SK-N-SH (cell line): ENCODE results near the gene MXI1. TPM values are rescaled to one million over a fixed set of nuclear protein-coding genes. Genes with fewer than 3 reads are reported as not detected.

Source experiments
- CTCF ChIA-PET: fragments of 300-600, 350-600 bp; formaldehyde crosslinking; extraction: SDS; loops from one replicate; lab custom pipeline; 2021; lab: Yijun Ruan, JAX
- POLR2A ChIA-PET: fragments of 350-600 bp; sonication (Branson Sonifier 250); formaldehyde crosslinking; extraction: SDS; loops from one replicate; lab custom pipeline; 2020; ENCODE audit warnings: antibody characterized with exemption, inconsistent platforms; lab: Yijun Ruan, JAX
- DNase-seq: peaks from one replicate; pipeline ENCODE4 v3.0.0; 2012
- H2AFZ ChIP-seq: fragments of 200-600 bp; sonication (generic); 2 replicates; pipeline ENCODE4 v1.8.1; 2016; ENCODE audit warnings: antibody characterized with exemption, mild to moderate bottlenecking, low read depth
- H3F3A ChIP-seq: fragments of 200-600 bp; sonication (generic); replicated peaks from 2 replicates; pipeline ENCODE3; 2016; ENCODE audit warnings: antibody characterized with exemption, mild to moderate bottlenecking; ENCODE audit not compliant: insufficient read depth
- H3K27ac ChIP-seq, 2 experiments: fragments of 200-500 bp in 1 of 2; fragments of 200-600 bp in 1 of 2; sonication (Bioruptor generic) in 1 of 2; sonication (generic), shearing (Covaris generic) in 1 of 2; 2 replicates each; pipeline versions ENCODE4 v1.5.1 to v1.6.1; 2014 to 2016; ENCODE audit warnings: low read depth in 2 of 2, inconsistent platforms in 1 of 2, low read length in 1 of 2, mild to moderate bottlenecking in 1 of 2, mixed read lengths in 1 of 2
- H3K27me3 ChIP-seq: fragments of 200-600 bp; sonication (generic), shearing (Covaris generic); 2 replicates; pipeline ENCODE4 v1.6.1; 2016; ENCODE audit warnings: mixed run types; ENCODE audit not compliant: insufficient read depth
- H3K36me3 ChIP-seq, 2 experiments: fragments of 200-500 bp in 1 of 2; fragments of 200-600 bp in 1 of 2; sonication (Bioruptor generic) in 1 of 2; sonication (generic) in 1 of 2; replicated peaks in 1 of 2; 2 replicates each; pipeline versions ENCODE3 to v1.5.1; 2014 to 2016; ENCODE audit warnings: low read length in 1 of 2, mild to moderate bottlenecking in 1 of 2; ENCODE audit not compliant: insufficient read depth in 2 of 2, control insufficient read depth in 1 of 2
- H3K4me1 ChIP-seq, 2 experiments: fragments of 200-500 bp in 1 of 2; fragments of 200-600 bp in 1 of 2; sonication (Bioruptor generic) in 1 of 2; sonication (generic), shearing (Covaris generic) in 1 of 2; 2 replicates each; pipeline versions ENCODE4 v1.5.1 to v1.6.1; 2014 to 2016; ENCODE audit warnings: low read depth in 1 of 2, low read length in 1 of 2, mixed run types in 1 of 2; ENCODE audit not compliant: insufficient read depth in 2 of 2, control insufficient read depth in 1 of 2
- H3K4me2 ChIP-seq: fragments of 200-600 bp; sonication (generic), shearing (Covaris generic); 2 replicates; pipeline ENCODE4 v1.6.1; 2017; ENCODE audit warnings: mixed run types
- H3K4me3 ChIP-seq, 2 experiments: fragments of 200-500 bp in 1 of 2; fragments of 200-600 bp in 1 of 2; sonication (Bioruptor generic) in 1 of 2; sonication (generic), shearing (Covaris generic) in 1 of 2; 2 replicates each; pipeline versions ENCODE4 v1.5.1 to v1.8.1; 2014 to 2016; ENCODE audit warnings: low read depth in 2 of 2, inconsistent platforms in 1 of 2, low read length in 1 of 2, mild to moderate bottlenecking in 1 of 2, mixed read lengths in 1 of 2, moderate library complexity in 1 of 2
- H3K79me2 ChIP-seq: fragments of 200-600 bp; sonication (generic); 2 replicates; pipeline ENCODE4 v1.8.1; 2017; ENCODE audit warnings: mild to moderate bottlenecking; ENCODE audit not compliant: insufficient read depth
- H3K9ac ChIP-seq: fragments of 200-600 bp; sonication (generic); 2 replicates; pipeline ENCODE4 v1.6.1; 2017; ENCODE audit warnings: mixed run types
- H3K9me2 ChIP-seq: fragments of 200-600 bp; sonication (generic); 2 replicates; pipeline ENCODE4 v1.6.1; 2017; ENCODE audit warnings: mixed run types
- H3K9me3 ChIP-seq: fragments of 200-600 bp; sonication (generic); 2 replicates; pipeline ENCODE4 v1.6.1; 2017; ENCODE audit warnings: mixed run types, mild to moderate bottlenecking, moderate library complexity
- H4K20me1 ChIP-seq: fragments of 200-600 bp; sonication (generic); 2 replicates; pipeline ENCODE4 v1.6.1; 2017; ENCODE audit warnings: mild to moderate bottlenecking, mixed run types; ENCODE audit not compliant: insufficient read depth
- CHD2 ChIP-seq: fragments of 150-350 bp; IDR thresholded peaks from 2 replicates; pipeline ENCODE4 v1.6.1; 2018; ENCODE audit warnings: low read length; ENCODE audit not compliant: partially characterized antibody
- ELF1 ChIP-seq: IDR thresholded peaks from 2 replicates; pipeline ENCODE4 v1.4.0; 2012
- EP300 ChIP-seq, 2 experiments: IDR thresholded peaks; 2 replicates each; pipeline versions ENCODE4 v1.4.0 to v1.6.1; 2012; ENCODE audit warnings: borderline replicate concordance in 1 of 2, low read depth in 1 of 2, low read length in 1 of 2
- EZH2phosphoT487 ChIP-seq: fragments of 200-600 bp; sonication (generic); IDR thresholded peaks from 2 replicates; pipeline ENCODE4 v1.6.1; 2017; ENCODE audit warnings: low read depth, mixed run types, mild to moderate bottlenecking, antibody characterized with exemption, moderate library complexity, borderline replicate concordance
- FOSL2 ChIP-seq: IDR thresholded peaks from 2 replicates; pipeline ENCODE4 v1.4.0; 2012; ENCODE audit warnings: low read depth, mild to moderate bottlenecking, moderate library complexity, borderline replicate concordance
- JUND ChIP-seq: IDR thresholded peaks from 2 replicates; pipeline ENCODE4 v1.4.0; 2012
- MEF2A ChIP-seq: IDR thresholded peaks from 2 replicates; pipeline ENCODE4 v1.4.0; 2012; ENCODE audit warnings: low read depth, borderline replicate concordance
- NRF1 ChIP-seq: IDR thresholded peaks from 2 replicates; pipeline ENCODE4 v1.6.1; 2012; ENCODE audit warnings: low read depth, mild to moderate bottlenecking, low read length
- POLR2AphosphoS5 ChIP-seq: IDR thresholded peaks from 2 replicates; pipeline ENCODE4 v1.6.1; 2012; ENCODE audit warnings: low read depth, low read length
- RAD21 ChIP-seq: IDR thresholded peaks from 2 replicates; pipeline ENCODE4 v1.6.1; 2012; ENCODE audit warnings: mild to moderate bottlenecking, low read length
- RCOR1 ChIP-seq: fragments of 150-350 bp; IDR thresholded peaks from 2 replicates; pipeline ENCODE4 v1.6.1; 2017; ENCODE audit warnings: antibody characterized with exemption, low read length
- RXRA ChIP-seq: IDR thresholded peaks from 2 replicates; pipeline ENCODE4 v1.4.0; 2012; ENCODE audit warnings: low read depth, mild to moderate bottlenecking, borderline replicate concordance
- SIN3A ChIP-seq: IDR thresholded peaks from 2 replicates; pipeline ENCODE4 v1.6.1; 2012; ENCODE audit warnings: low read depth, mild to moderate bottlenecking, low read length, moderate library complexity, borderline replicate concordance
- TAF1 ChIP-seq: IDR thresholded peaks from 2 replicates; pipeline ENCODE4 v1.6.1; 2012; ENCODE audit warnings: low read depth, mild to moderate bottlenecking, low read length, moderate library complexity, borderline replicate concordance
- TCF12 ChIP-seq: IDR thresholded peaks from 2 replicates; pipeline ENCODE4 v1.4.0; 2012
- TEAD4 ChIP-seq: IDR thresholded peaks from 2 replicates; pipeline ENCODE4 v1.4.0; 2012; ENCODE audit warnings: mild to moderate bottlenecking, borderline replicate concordance; ENCODE audit not compliant: insufficient read depth
- YY1 ChIP-seq: IDR thresholded peaks from 2 replicates; pipeline ENCODE4 v1.4.0; 2012; ENCODE audit warnings: low read depth, mild to moderate bottlenecking
- ZBTB33 ChIP-seq: IDR thresholded peaks from 2 replicates; pipeline ENCODE4 v1.4.0; 2012; ENCODE audit warnings: low read depth, borderline replicate concordance
- WGBS: methylation state at CpG from one replicate; pipeline ENCODE4 v1.1.6; 2017; ENCODE audit warnings: low lambda C conversion rate; 5-methylcytosine and 5-hydroxymethylcytosine counted together
- polyA plus RNA-seq, 3 experiments: library from polyadenylated mRNA; depleted of rRNA; stranded (reverse); fragments of >200 nt; gene quantifications; 2 replicates each; pipeline ENCODE4 v1.2.3, GENCODE V29; 2012
- TF ChIP-seq, protein P1 (sequence below): IDR thresholded peaks from 2 replicates; pipeline ENCODE4 v1.6.1; 2012; ENCODE audit warnings: mild to moderate bottlenecking, low read depth, low read length, moderate library complexity
- TF ChIP-seq, protein P2 (sequence below): fragments of 200-600 bp; sonication (generic); IDR thresholded peaks from 2 replicates; pipeline ENCODE4 v1.6.1; 2017; ENCODE audit warnings: antibody characterized with exemption, mild to moderate bottlenecking, moderate library complexity
- TF ChIP-seq, protein P3 (sequence below): IDR thresholded peaks from 2 replicates; pipeline ENCODE4 v1.4.0; 2012; ENCODE audit warnings: low read depth, borderline replicate concordance
- TF ChIP-seq, protein P4 (sequence below): IDR thresholded peaks from 2 replicates; pipeline ENCODE4; 2012
- TF ChIP-seq, protein P5 (sequence below): fragments of 150-350 bp; IDR thresholded peaks from 2 replicates; pipeline ENCODE4 v1.6.1; 2017; ENCODE audit warnings: antibody characterized with exemption, low read length, low read depth, borderline replicate concordance

The MXI1 gene
- polyA plus RNA-seq, 1 of the 3 experiments (the other 2 are of a cell fraction): 13.8 TPM

- Histone ChIP-seq H3K9ac (no peak overlapping the region), H3K9me2 (no peaks in the 10 kb centered on the region), H3K79me2 (no peaks in the 10 kb centered on the region; the same call in 1 of the 2 replicates), H3K27ac (no peak overlapping the region), H3K4me3 (no peak overlapping the region), H3K27me3 (no peaks in the 10 kb centered on the region), H3F3A (peaks cover 11% of the 10 kb centered on the region), H3K4me1 (peaks cover 3 to 5% of the 10 kb centered on the region in 2 experiments; a peak in 1 of 4 replicates), H4K20me1 (no peaks in the 10 kb centered on the region), H3K9me3 (no peaks in the 10 kb centered on the region), H3K4me2 (no peak overlapping the region), H3K36me3 (peaks cover 5 to 19% of the 10 kb centered on the region in 2 experiments), H2AFZ (peak overlapping the region; percentile 62; the same call in 1 of the 2 replicates)
- ChIA-PET POLR2A (interaction anchor here (0.6 to 0.9 kb wide), 2 partner anchors 69 to 138 kb away, joined by 3 to 4 read pairs; no protein-coding TSS in a partner anchor), CTCF (interaction anchor here (0.6 to 3.6 kb wide), 32 partner anchors 8 to 398 kb away, joined by 3 to 44 read pairs (median 4); no protein-coding TSS in a partner anchor)
- DNase-seq: peak; percentile 54
- 43% methylated on average over 6 of the region's 6 CpGs for WGBS
- no peak for TF ChIP-seq EP300 (IDR thresholded peaks at IDR 0.05; ENCODE audit: borderline replicate concordance in 1 of 2, low read depth in 1 of 2, low read length in 1 of 2)
- no peak for TF ChIP-seq EZH2phosphoT487
- no peak for TF ChIP-seq YY1
- TF ChIP-seq TEAD4: no peak
- TF ChIP-seq, protein P1, sequence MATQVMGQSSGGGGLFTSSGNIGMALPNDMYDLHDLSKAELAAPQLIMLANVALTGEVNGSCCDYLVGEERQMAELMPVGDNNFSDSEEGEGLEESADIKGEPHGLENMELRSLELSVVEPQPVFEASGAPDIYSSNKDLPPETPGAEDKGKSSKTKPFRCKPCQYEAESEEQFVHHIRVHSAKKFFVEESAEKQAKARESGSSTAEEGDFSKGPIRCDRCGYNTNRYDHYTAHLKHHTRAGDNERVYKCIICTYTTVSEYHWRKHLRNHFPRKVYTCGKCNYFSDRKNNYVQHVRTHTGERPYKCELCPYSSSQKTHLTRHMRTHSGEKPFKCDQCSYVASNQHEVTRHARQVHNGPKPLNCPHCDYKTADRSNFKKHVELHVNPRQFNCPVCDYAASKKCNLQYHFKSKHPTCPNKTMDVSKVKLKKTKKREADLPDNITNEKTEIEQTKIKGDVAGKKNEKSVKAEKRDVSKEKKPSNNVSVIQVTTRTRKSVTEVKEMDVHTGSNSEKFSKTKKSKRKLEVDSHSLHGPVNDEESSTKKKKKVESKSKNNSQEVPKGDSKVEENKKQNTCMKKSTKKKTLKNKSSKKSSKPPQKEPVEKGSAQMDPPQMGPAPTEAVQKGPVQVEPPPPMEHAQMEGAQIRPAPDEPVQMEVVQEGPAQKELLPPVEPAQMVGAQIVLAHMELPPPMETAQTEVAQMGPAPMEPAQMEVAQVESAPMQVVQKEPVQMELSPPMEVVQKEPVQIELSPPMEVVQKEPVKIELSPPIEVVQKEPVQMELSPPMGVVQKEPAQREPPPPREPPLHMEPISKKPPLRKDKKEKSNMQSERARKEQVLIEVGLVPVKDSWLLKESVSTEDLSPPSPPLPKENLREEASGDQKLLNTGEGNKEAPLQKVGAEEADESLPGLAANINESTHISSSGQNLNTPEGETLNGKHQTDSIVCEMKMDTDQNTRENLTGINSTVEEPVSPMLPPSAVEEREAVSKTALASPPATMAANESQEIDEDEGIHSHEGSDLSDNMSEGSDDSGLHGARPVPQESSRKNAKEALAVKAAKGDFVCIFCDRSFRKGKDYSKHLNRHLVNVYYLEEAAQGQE: no peak
- no peak for TF ChIP-seq FOSL2
- TF ChIP-seq CHD2: no peak
- no peak for TF ChIP-seq TCF12
- TF ChIP-seq, protein P2, sequence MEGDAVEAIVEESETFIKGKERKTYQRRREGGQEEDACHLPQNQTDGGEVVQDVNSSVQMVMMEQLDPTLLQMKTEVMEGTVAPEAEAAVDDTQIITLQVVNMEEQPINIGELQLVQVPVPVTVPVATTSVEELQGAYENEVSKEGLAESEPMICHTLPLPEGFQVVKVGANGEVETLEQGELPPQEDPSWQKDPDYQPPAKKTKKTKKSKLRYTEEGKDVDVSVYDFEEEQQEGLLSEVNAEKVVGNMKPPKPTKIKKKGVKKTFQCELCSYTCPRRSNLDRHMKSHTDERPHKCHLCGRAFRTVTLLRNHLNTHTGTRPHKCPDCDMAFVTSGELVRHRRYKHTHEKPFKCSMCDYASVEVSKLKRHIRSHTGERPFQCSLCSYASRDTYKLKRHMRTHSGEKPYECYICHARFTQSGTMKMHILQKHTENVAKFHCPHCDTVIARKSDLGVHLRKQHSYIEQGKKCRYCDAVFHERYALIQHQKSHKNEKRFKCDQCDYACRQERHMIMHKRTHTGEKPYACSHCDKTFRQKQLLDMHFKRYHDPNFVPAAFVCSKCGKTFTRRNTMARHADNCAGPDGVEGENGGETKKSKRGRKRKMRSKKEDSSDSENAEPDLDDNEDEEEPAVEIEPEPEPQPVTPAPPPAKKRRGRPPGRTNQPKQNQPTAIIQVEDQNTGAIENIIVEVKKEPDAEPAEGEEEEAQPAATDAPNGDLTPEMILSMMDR: peak; percentile 86
- TF ChIP-seq, protein P3, sequence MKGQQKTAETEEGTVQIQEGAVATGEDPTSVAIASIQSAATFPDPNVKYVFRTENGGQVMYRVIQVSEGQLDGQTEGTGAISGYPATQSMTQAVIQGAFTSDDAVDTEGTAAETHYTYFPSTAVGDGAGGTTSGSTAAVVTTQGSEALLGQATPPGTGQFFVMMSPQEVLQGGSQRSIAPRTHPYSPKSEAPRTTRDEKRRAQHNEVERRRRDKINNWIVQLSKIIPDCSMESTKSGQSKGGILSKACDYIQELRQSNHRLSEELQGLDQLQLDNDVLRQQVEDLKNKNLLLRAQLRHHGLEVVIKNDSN: no peak
- TF ChIP-seq MEF2A: no peak
- TF ChIP-seq JUND: no peak
- 0 out of 2 replicates have a peak, but pooled peaks have one; percentile 13 for TF ChIP-seq ELF1
- no peak for TF ChIP-seq RXRA
- no peak for TF ChIP-seq RCOR1
- no peak for TF ChIP-seq SIN3A
- TF ChIP-seq, protein P4, sequence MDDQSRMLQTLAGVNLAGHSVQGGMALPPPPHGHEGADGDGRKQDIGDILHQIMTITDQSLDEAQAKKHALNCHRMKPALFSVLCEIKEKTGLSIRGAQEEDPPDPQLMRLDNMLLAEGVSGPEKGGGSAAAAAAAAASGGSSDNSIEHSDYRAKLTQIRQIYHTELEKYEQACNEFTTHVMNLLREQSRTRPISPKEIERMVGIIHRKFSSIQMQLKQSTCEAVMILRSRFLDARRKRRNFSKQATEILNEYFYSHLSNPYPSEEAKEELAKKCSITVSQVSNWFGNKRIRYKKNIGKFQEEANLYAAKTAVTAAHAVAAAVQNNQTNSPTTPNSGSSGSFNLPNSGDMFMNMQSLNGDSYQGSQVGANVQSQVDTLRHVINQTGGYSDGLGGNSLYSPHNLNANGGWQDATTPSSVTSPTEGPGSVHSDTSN: no peak
- TF ChIP-seq ZBTB33: no peak
- TF ChIP-seq TAF1: no peak
- TF ChIP-seq, protein P5, sequence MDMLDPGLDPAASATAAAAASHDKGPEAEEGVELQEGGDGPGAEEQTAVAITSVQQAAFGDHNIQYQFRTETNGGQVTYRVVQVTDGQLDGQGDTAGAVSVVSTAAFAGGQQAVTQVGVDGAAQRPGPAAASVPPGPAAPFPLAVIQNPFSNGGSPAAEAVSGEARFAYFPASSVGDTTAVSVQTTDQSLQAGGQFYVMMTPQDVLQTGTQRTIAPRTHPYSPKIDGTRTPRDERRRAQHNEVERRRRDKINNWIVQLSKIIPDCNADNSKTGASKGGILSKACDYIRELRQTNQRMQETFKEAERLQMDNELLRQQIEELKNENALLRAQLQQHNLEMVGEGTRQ: no peak
- TF ChIP-seq RAD21: peak; percentile 88
- TF ChIP-seq NRF1: no peak
- no peak for TF ChIP-seq POLR2AphosphoS5
Observed at GRCh38 chr10:110279407-110279986, 72.1 kb downstream of the MXI1 start.
